Activated CD8-positive, alpha-beta memory T cell treated with anti-CD3 and anti-CD28 coated beads for 1 hour (primary cell): ENCODE results near the gene SMCO4.

Experiments used
- DNase-seq, 2 donors: peaks; one replicate each; pipeline ENCODE4 v3.0.0-alpha.2; 2020; ENCODE audit warnings: low read depth in 1 of 2; ENCODE audit errors: extremely low read depth in 1 of 2

Gene SMCO4

GRCh38 chr11:93529707-93530467, 13.3 kb downstream of the SMCO4 start:
- DNase-seq, result no peak

- DNase-seq, result no peak
Measured at GRCh38 chr11:93528757-93529645, 14.2 kb downstream of the SMCO4 start.

GRCh38 chr11:93528252-93528651, 14.9 kb downstream of the SMCO4 start:
- DNase-seq, result no peak

- no peak for DNase-seq
Measured at GRCh38 chr11:93526641-93527583, 16.3 kb downstream of the SMCO4 start.

GRCh38 chr11:93526346-93526633, 16.9 kb downstream of the SMCO4 start:
- DNase-seq, result no peak

GRCh38 chr11:93525601-93526345, 17.4 kb downstream of the SMCO4 start:
- DNase-seq, result no peak

GRCh38 chr11:93524858-93525257, 18.3 kb downstream of the SMCO4 start:
- no peak for DNase-seq

GRCh38 chr11:93524173-93524536, 19.0 kb downstream of the SMCO4 start:
- DNase-seq, result no peak

GRCh38 chr11:93520726-93521509, 22.3 kb downstream of the SMCO4 start:
- DNase-seq, result no peak

GRCh38 chr11:93519179-93519578, 24.0 kb downstream of the SMCO4 start:
- no peak for DNase-seq

- DNase-seq, result no peak
Measured at GRCh38 chr11:93518081-93518480, 25.1 kb downstream of the SMCO4 start.

- DNase-seq, result no peak
Measured at GRCh38 chr11:93517611-93518010, 25.6 kb downstream of the SMCO4 start.

GRCh38 chr11:93517041-93517440, 26.1 kb downstream of the SMCO4 start:
- no peak for DNase-seq

- DNase-seq, result no peak
Measured at GRCh38 chr11:93515441-93516025, 27.7 kb downstream of the SMCO4 start.

- no peak for DNase-seq
Measured at GRCh38 chr11:93514712-93515111, 28.5 kb downstream of the SMCO4 start.

GRCh38 chr11:93513772-93514171, 29.4 kb downstream of the SMCO4 start:
- no peak for DNase-seq

GRCh38 chr11:93512949-93513667, 30.1 kb downstream of the SMCO4 start:
- DNase-seq, result no peak

GRCh38 chr11:93512073-93512475, 31.1 kb downstream of the SMCO4 start:
- DNase-seq, result no peak
